Measurements from ENCODE around the gene DGKE.

- TF ChIP-seq PBX3 (CRISPR knock-in tag; IDR thresholded peaks at IDR 0.05) (no peak), CTCF (tag by site-specific recombination; IDR thresholded peaks at IDR 0.05) (no peak), ZNF785 (tag by site-specific recombination; IDR thresholded peaks at IDR 0.05) (no peak)
Observed at GRCh38 chr17:56804454-56804853, 29.5 kb upstream of the DGKE start.

Data from HEK293 (cell line).